ENCODE measurements around the gene SUSD2. TPM values are rescaled to one million over a fixed set of nuclear protein-coding genes. Genes with fewer than 3 reads are reported as not detected.
"Not testable (repeated sequence)": the region's sequence is repeated elsewhere in the genome, so short reads cannot be mapped to it uniquely, and the experiment has no call there.

The SUSD2 gene
- total RNA-seq, 4 donors from 2014 or later = 10.7 to 367 (median 209) TPM

DNA sequence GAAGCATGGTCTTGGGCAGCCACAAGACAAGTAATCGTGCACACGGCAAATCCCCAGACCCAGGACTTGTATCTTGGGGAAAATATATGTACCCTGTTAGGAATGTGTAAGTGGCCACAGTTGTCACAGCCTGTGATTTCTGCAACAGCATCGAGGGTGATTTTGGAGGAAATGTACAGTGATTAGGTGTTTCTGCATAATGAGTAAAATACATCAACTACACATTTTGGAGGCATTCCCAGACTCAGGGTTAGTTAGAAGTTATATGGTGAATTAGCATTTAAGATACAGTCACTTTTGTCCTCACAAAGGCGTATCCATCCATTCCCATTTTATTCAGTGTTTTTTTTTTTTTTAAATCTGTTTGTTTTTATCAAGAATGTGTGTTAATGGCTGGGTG is 28.4 kb downstream of the SUSD2 start:
- no peak for DNase-seq
- H3K4me1 ChIP-seq = peaks cover 0 to 15% (median 4%) of the 10 kb centered on the region in 4 donors
- TF ChIP-seq CTCF (IDR thresholded peaks at IDR 0.05) (no peak), POLR2A (IDR thresholded peaks at IDR 0.05) (no peak)
- H3K27ac ChIP-seq = no peak overlapping the region
- no peaks in the 10 kb centered on the region for H3K9me3 ChIP-seq
- no peaks in the 10 kb centered on the region for H3K27me3 ChIP-seq
- H3K36me3 ChIP-seq = no peaks in the 10 kb centered on the region
- H3K4me3 ChIP-seq = no peak overlapping the region

- not testable (repeated sequence) for H3K9me3 ChIP-seq, H3K36me3 ChIP-seq, H3K27me3 ChIP-seq, H3K4me3 ChIP-seq, H3K27ac ChIP-seq, DNase-seq
- H3K4me1 ChIP-seq = peaks cover 0 to 15% (median 4%) of the 10 kb centered on the region in 4 donors
These were observed 29.1 kb downstream of the SUSD2 start for GRCh38 chr22:24210409-24210808.

- not testable (repeated sequence) for H3K36me3 ChIP-seq, H3K9me3 ChIP-seq, DNase-seq, H3K27ac ChIP-seq, H3K27me3 ChIP-seq, H3K4me3 ChIP-seq
- peaks cover 0 to 15% (median 4%) of the 10 kb centered on the region in 4 donors for H3K4me1 ChIP-seq
These were observed 30.4 kb downstream of the SUSD2 start for GRCh38 chr22:24211716-24212115.

- DNase-seq, H3K36me3 ChIP-seq, H3K9me3 ChIP-seq, H3K27ac ChIP-seq, H3K27me3 ChIP-seq, H3K4me1 ChIP-seq, H3K4me3 ChIP-seq: not testable (repeated sequence)
These were observed 31.8 kb downstream of the SUSD2 start for GRCh38 chr22:24213111-24213510.

DNA sequence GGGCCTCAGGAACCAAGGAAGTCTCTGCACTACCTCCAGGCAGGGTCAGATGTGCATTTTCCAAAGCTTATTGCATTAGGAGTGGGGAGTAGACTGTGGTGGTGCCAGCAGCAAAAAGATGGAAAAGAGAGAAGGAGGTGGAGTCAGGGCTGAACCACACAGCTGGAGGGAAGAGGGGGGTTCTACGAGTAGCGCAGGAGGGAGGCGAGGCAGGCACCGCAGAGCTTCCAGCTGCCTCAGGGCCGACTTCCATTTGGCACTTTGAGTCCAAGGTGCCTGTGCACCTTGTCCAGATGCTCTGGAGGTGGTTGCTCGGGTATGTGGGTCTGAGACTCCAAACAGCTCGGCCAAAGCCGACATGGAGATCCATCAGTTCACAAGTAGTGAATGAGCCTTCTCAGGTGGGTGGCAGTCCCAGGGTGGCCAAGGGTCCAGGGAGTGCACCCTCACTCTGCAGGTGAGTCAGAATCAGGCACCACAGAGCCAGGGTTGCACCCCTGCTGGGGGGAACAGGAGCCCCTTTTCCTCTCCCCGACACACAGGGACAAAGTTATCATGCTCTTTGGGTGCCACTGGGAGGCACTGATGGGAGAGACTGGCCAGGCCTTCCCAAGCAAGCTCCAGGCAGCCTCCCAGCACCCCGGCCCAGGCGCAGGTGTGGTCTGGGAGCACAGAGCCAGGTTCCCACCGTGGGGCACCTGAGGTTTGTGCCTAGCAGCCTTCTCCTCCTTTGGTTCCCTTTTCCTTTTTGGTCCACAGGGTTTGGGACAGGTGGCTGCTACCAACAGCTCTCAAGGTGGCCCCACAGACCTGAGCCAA is 33.4 kb downstream of the SUSD2 start:
- DNase-seq = no peak
- Histone ChIP-seq H3K9me3 (no peaks in the 10 kb centered on the region), H3K4me1 (no peaks in the 10 kb centered on the region), H3K36me3 (no peaks in the 10 kb centered on the region), H3K27me3 (no peaks in the 10 kb centered on the region), H3K27ac (no peak overlapping the region), H3K4me3 (no peak overlapping the region)
- TF ChIP-seq POLR2A (IDR thresholded peaks at IDR 0.05) (no peak), CTCF (IDR thresholded peaks at IDR 0.05) (no peak)

DNA sequence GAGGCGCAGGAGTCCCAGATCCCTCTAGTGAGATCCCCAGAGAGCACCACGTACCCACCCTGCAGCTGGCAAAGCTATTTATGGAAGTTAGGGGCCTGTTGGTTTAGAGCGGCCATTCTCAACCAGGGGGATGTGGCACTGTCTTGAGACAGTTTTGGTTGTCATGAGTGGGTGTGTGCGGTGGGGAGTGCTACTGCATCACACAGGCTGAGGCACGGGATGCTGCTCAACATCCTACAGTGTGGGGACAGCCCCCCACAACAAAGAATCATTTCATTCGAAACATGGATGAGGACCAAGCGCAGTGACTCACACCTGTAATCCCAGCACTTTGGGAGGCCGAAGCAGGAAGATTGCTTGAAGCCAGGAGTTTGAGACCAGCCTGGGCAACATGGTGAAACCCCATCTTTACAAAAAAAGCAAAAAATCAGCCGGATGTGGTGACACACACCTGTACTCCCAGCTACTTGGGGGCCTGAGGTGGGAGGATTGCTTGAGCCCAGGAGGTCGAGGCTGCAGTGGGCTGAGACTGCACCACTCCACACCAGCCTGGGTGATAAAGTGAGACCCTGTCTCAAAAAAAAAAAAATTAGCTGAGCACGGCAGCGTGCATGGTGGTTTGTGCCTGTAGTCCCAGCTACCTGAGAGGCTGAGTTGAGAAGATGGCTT is 35.4 kb downstream of the SUSD2 start:
- TF ChIP-seq CTCF (IDR thresholded peaks at IDR 0.05) = no peak
- no peak for TF ChIP-seq POLR2A (IDR thresholded peaks at IDR 0.05)
- Histone ChIP-seq H3K27ac (no peak overlapping the region), H3K4me1 (no peaks in the 10 kb centered on the region), H3K27me3 (no peaks in the 10 kb centered on the region), H3K4me3 (no peak overlapping the region), H3K9me3 (no peaks in the 10 kb centered on the region), H3K36me3 (no peaks in the 10 kb centered on the region)
- DNase-seq = no peak

DNA sequence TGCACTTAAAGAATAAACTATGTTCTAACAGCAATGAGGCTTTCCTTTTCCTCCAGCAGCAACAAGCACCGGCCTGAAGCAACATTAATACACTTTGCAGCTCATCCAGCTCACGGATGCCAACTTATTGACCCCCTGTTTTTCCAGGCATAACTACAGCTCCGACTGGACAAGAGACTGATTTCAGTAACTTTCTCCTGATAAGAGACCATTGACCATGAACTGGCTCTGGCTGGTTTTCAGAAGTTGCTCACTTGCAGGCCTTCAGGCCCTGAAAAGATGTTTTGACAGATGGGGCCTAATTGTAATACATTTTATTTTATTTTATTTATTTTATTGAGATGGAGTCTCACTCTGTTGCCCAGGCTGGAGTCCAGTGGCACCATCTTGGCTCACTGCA is 36.1 kb downstream of the SUSD2 start:
- TF ChIP-seq CTCF (IDR thresholded peaks at IDR 0.05) = no peak
- TF ChIP-seq POLR2A (IDR thresholded peaks at IDR 0.05) = no peak
- Histone ChIP-seq H3K4me3 (no peak overlapping the region), H3K4me1 (no peaks in the 10 kb centered on the region), H3K27me3 (no peaks in the 10 kb centered on the region), H3K36me3 (no peaks in the 10 kb centered on the region), H3K9me3 (no peaks in the 10 kb centered on the region), H3K27ac (no peak overlapping the region)
- DNase-seq = no peak

All from Peyer's patch (tissue), 4 donors.